ENCODE results near the gene PIK3R1.

PIK3R1 gene

DNA sequence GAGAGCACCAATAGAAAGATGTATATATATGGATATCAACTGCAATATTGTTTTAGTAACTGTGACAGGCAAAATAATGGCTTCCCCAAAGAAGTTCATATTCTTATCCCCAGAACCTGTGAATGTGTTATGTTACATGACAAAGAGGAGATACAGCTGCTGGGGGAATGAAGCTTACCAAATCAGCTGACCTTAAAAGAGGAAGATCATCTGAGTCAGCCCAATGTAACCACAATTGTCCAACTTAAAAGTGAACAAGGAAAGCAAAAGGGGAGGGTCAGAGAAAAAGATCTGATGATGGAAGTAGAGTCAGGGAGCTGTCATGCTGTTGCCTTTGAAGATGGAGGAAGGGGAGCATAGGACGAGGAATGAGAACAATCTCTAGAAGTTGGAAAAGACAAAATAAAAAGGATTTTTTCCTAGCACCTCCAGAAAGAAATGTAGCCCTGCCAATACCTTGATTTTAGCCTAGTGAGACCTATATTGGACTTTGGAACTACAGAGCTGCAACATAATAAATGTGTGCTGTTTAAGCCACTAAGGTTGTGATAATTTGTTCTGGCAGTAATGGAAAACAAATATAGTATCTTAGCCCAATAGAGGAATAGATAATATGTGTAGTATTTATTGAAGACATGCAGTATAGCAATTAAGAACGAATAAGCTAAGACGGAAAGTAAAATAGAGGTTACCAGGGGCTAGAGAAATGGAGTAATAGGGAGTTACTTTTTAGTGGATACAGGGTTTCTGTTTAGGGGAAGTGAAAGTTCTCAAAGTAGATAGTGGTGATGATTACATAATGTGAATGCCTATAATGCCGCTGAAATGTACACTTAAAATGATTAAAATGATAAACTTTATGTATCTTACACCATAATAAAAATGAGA, 115.9 kb downstream of the PIK3R1 start:
- no peak overlapping the region for H3K27ac Mint-ChIP-seq

GRCh38 chr5:68332080-68332451, 116.5 kb downstream of the PIK3R1 start:
- Mint-ChIP-seq H3K4me1 (peaks cover 24% of the 10 kb centered on the region), H3K36me3 (ENCODE audit: low read depth) (no peaks in the 10 kb centered on the region), H3K4me3 (no peak overlapping the region), H3K27me3 (no peaks in the 10 kb centered on the region), H3K27ac (no peak overlapping the region), H3K9me3 (no peaks in the 10 kb centered on the region)
- DNase-seq (no peak), ATAC-seq (no peak)

More for the DNA sequence above, 115.9 kb downstream of the PIK3R1 start:
- ATAC-seq (no peak), DNase-seq (no peak)
- Mint-ChIP-seq H3K9me3 (no peaks in the 10 kb centered on the region), H3K4me3 (no peak overlapping the region), H3K36me3 (ENCODE audit: low read depth) (no peaks in the 10 kb centered on the region), H3K27me3 (no peaks in the 10 kb centered on the region), H3K4me1 (peaks cover 24% of the 10 kb centered on the region)

GRCh38 chr5:68332556-68332955, 117.0 kb downstream of the PIK3R1 start:
- peaks cover 24% of the 10 kb centered on the region for H3K4me1 Mint-ChIP-seq
- H3K4me3 Mint-ChIP-seq = no peak overlapping the region
- no peak for ATAC-seq
- H3K36me3 Mint-ChIP-seq (ENCODE audit: low read depth) = no peaks in the 10 kb centered on the region
- H3K27me3 Mint-ChIP-seq = no peaks in the 10 kb centered on the region
- H3K9me3 Mint-ChIP-seq = no peaks in the 10 kb centered on the region
- no peak for DNase-seq
- H3K27ac Mint-ChIP-seq = no peak overlapping the region

DNA sequence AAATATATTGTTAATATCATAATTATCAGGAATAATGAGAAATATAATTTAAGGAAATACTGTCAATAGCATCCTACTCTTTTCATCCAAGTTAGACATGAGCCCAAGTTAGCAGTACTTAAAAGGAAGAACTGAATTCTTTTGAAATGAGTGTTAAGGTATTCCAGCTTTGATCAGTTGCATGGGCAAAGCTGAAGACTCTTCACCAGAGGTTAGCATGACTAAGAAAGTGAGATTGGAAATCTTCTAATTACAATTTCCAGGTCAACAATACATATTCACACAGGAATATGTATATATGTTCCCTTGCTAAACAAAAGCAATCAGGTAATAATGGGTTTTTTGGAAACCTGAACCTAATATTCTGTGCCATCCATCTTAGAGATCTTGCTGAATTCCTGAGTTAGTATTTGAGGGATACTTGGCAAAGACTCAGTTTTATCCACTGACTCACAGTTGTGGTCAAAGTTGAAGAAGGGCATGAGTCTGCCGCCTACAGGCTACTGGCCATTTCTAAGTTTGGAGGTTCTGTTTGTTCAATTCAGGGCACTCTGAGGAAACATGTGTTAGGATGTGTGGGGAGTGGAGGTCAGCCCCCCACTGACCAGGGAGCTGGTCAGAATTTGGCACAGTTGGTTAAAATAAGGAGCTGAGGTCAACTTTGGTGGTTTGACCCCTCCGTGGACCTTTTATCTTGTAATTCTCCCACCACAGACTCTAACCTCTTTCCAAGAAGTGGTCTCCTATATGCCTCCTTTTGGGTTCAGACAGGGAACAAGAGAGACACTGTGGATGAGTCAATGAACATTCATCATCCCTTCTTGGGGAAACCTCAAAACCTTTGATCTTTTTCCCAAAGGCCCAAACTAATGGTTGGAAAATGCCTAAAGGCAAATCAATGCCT, 118.3 kb downstream of the PIK3R1 start:
- no peak overlapping the region for H3K4me3 Mint-ChIP-seq
- H3K27ac Mint-ChIP-seq = no peak overlapping the region
- ATAC-seq (peak; percentile 53), DNase-seq (no peak)
- H3K9me3 Mint-ChIP-seq = no peaks in the 10 kb centered on the region
- H3K27me3 Mint-ChIP-seq = peaks cover 1% of the 10 kb centered on the region
- H3K36me3 Mint-ChIP-seq (ENCODE audit: low read depth) = no peaks in the 10 kb centered on the region
- H3K4me1 Mint-ChIP-seq = peaks cover 24% of the 10 kb centered on the region

DNA sequence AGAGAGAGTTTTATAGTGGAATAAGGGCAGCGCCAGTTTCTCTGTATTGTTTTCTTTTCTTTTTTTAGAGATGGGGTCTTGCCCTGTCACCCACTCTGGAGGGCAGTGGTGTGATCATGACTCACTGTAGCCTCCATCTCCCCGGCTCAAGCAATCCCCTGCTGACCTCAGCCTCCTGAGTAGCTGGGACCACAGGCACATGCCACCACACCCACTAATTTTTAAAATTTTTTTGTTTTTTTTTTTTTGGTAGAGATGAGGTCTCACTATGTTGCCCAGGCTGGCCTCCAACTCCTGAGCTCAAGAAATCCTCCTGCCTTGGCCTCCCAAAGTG, 119.0 kb downstream of the PIK3R1 start:
- no peak for ATAC-seq
- Mint-ChIP-seq H3K4me1 (peaks cover 24% of the 10 kb centered on the region), H3K4me3 (no peak overlapping the region), H3K27me3 (peaks cover 1% of the 10 kb centered on the region), H3K27ac (no peak overlapping the region), H3K9me3 (no peaks in the 10 kb centered on the region), H3K36me3 (ENCODE audit: low read depth) (no peaks in the 10 kb centered on the region)
- no peak for DNase-seq

DNA sequence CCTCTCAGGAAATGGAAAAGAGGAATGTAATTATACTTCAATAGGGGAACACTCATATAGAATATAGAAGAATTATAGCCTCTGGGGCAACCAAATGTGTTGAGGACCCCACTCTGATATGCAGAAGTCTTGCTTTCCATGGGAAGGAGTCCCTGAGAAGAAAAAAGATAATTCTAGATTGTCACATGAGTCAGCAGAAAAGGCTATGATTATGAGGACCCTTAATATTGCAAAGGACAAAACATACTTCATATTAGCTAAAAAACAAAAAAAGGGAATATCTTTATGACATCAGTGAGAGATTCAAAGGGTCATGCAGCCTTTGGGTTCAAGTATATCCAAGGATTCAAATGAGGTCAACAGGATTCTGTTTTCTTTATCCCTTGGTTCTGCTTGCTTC, 119.5 kb downstream of the PIK3R1 start:
- Mint-ChIP-seq H3K36me3 (ENCODE audit: low read depth) (no peaks in the 10 kb centered on the region), H3K4me1 (peaks cover 24% of the 10 kb centered on the region), H3K27ac (no peak overlapping the region), H3K9me3 (no peaks in the 10 kb centered on the region), H3K27me3 (peaks cover 1% of the 10 kb centered on the region), H3K4me3 (no peak overlapping the region)
- DNase-seq (no peak), ATAC-seq (no peak)

DNA sequence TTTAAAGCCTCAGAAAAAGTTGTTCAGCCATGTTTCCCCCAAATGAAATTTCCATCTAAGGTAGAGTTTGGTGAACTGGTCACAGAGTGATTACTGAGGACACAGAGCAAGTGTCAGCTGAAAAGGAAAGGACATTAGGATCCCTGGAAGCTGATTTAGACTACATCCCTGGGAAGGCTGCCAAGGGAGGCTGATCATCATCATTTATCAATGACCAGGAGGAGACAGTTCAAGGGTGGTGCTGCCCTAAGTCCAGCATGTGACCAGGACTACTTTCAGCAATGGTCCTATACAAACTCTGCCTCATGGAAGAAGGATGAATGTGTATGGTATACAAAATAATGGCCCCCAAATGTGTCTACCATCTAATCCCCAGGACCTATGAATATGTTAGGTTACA, 120.6 kb downstream of the PIK3R1 start:
- DNase-seq (no peak), ATAC-seq (no peak)
- Mint-ChIP-seq H3K9me3 (no peaks in the 10 kb centered on the region), H3K4me1 (peaks cover 23% of the 10 kb centered on the region), H3K27me3 (peaks cover 1% of the 10 kb centered on the region), H3K36me3 (ENCODE audit: low read depth) (no peaks in the 10 kb centered on the region), H3K4me3 (no peak overlapping the region), H3K27ac (no peak overlapping the region)

GRCh38 chr5:68337235-68337634, 121.7 kb downstream of the PIK3R1 start:
- no peak overlapping the region for H3K27ac Mint-ChIP-seq
- H3K4me1 Mint-ChIP-seq = peaks cover 19% of the 10 kb centered on the region
- H3K9me3 Mint-ChIP-seq = no peaks in the 10 kb centered on the region
- peaks cover 1% of the 10 kb centered on the region for H3K27me3 Mint-ChIP-seq
- no peak for ATAC-seq
- H3K4me3 Mint-ChIP-seq = no peak overlapping the region
- no peaks in the 10 kb centered on the region for H3K36me3 Mint-ChIP-seq (ENCODE audit: low read depth)
- DNase-seq = no peak

GRCh38 chr5:68339921-68340321, 124.4 kb downstream of the PIK3R1 start:
- ATAC-seq (no peak), DNase-seq (no peak)
- Mint-ChIP-seq H3K4me3 (no peak overlapping the region), H3K9me3 (no peaks in the 10 kb centered on the region), H3K27ac (no peak overlapping the region), H3K4me1 (peaks cover 27% of the 10 kb centered on the region), H3K36me3 (ENCODE audit: low read depth) (no peaks in the 10 kb centered on the region), H3K27me3 (peaks cover 1% of the 10 kb centered on the region)

GRCh38 chr5:68341006-68341405, 125.5 kb downstream of the PIK3R1 start:
- Mint-ChIP-seq H3K27me3 (peaks cover 1% of the 10 kb centered on the region), H3K9me3 (no peaks in the 10 kb centered on the region), H3K4me1 (peaks cover 32% of the 10 kb centered on the region), H3K27ac (no peak overlapping the region), H3K36me3 (ENCODE audit: low read depth) (no peaks in the 10 kb centered on the region), H3K4me3 (no peak overlapping the region)
- DNase-seq (no peak), ATAC-seq (no peak)

GRCh38 chr5:68342693-68343092, 127.1 kb downstream of the PIK3R1 start:
- H3K27me3 Mint-ChIP-seq = peaks cover 1% of the 10 kb centered on the region
- H3K4me3 Mint-ChIP-seq = no peak overlapping the region
- peaks cover 2% of the 10 kb centered on the region for H3K9me3 Mint-ChIP-seq
- H3K4me1 Mint-ChIP-seq = peaks cover 32% of the 10 kb centered on the region
- H3K27ac Mint-ChIP-seq = no peak overlapping the region
- no peaks in the 10 kb centered on the region for H3K36me3 Mint-ChIP-seq (ENCODE audit: low read depth)
- DNase-seq (no peak), ATAC-seq (no peak)

DNA sequence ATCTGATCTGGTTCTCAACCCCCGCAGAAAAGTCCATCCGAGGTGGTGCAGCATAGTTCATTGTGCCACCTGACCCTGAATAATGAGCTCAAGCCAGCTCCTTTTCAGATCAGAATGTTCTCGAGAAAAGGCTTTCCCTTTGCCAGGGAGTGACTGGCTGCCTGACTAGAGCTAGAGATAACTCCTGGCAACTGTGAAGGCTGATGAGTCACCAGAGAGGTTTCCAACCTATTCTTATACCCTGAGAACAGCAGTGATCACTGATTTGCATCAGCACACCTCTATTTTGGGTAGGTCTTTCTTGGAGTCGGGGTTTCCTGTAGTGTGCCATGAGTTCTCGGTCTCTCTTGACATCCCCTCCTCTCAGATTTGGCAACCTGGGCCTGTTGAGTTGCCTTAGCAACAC, 127.9 kb downstream of the PIK3R1 start:
- no peak overlapping the region for H3K4me3 Mint-ChIP-seq
- H3K4me1 Mint-ChIP-seq = peaks cover 32% of the 10 kb centered on the region
- no peaks in the 10 kb centered on the region for H3K36me3 Mint-ChIP-seq (ENCODE audit: low read depth)
- peaks cover 9% of the 10 kb centered on the region for H3K9me3 Mint-ChIP-seq
- H3K27ac Mint-ChIP-seq = no peak overlapping the region
- ATAC-seq (peak; percentile 92), DNase-seq (peak; percentile 20)
- no peaks in the 10 kb centered on the region for H3K27me3 Mint-ChIP-seq

DNA sequence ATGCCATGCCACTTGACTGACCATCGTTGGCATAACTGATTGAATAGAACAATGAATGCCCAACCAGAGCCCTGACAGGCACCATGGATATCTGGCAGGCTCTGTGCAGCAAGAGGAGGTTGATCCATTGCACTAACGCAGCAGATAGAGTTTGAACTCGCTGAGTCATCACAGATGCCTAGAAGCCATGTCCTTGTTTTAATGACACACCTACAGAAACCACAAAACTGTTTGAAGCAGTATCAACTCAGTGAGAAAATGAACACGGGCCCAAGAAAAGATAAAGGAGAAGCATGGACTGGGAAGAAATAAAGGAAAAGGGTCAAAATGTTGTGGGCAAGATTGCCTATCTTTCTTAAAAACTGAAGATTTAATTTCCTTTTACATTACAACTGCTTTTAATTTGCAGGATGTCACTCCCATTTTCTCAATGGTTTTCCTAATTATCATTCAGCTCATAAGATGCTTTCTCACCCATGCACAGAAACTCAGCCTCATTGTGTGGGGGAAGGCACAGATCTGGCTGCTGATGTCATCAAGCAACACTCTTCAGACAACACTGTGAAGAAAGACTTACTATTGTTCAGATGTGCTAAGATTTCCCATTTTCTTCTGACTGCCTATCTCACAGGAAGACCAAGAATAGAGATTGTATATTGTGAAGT, 129.0 kb downstream of the PIK3R1 start:
- Mint-ChIP-seq H3K27me3 (no peaks in the 10 kb centered on the region), H3K9me3 (peaks cover 9% of the 10 kb centered on the region), H3K36me3 (ENCODE audit: low read depth) (no peaks in the 10 kb centered on the region), H3K4me3 (no peak overlapping the region), H3K27ac (no peak overlapping the region), H3K4me1 (peaks cover 32% of the 10 kb centered on the region)
- DNase-seq (no peak), ATAC-seq (peak; percentile 54)

- ATAC-seq (no peak), DNase-seq (no peak)
- Mint-ChIP-seq H3K36me3 (ENCODE audit: low read depth) (no peaks in the 10 kb centered on the region), H3K27ac (no peak overlapping the region), H3K4me1 (peaks cover 32% of the 10 kb centered on the region), H3K4me3 (no peak overlapping the region), H3K27me3 (no peaks in the 10 kb centered on the region), H3K9me3 (peaks cover 9% of the 10 kb centered on the region)
Measured at GRCh38 chr5:68345171-68345570, 129.6 kb downstream of the PIK3R1 start.

All from activated naive CD8-positive, alpha-beta T cell treated with anti-CD3 and anti-CD28 coated beads, Interleukin-2, amount 50 U/mL, for 24 hours (primary cell).